SK-N-SH (cell line): ENCODE results near the gene DCUN1D1. TPM values are rescaled to one million over a fixed set of nuclear protein-coding genes. Genes with fewer than 3 reads are reported as not detected.

Source experiments
- CTCF ChIA-PET: fragments of 300-600, 350-600 bp; formaldehyde crosslinking; extraction: SDS; loops from one replicate; lab custom pipeline; 2021; lab: Yijun Ruan, JAX
- POLR2A ChIA-PET: fragments of 350-600 bp; sonication (Branson Sonifier 250); formaldehyde crosslinking; extraction: SDS; loops from one replicate; lab custom pipeline; 2020; ENCODE audit warnings: antibody characterized with exemption, inconsistent platforms; lab: Yijun Ruan, JAX
- DNase-seq: peaks from one replicate; pipeline ENCODE4 v3.0.0; 2012
- H2AFZ ChIP-seq: fragments of 200-600 bp; sonication (generic); 2 replicates; pipeline ENCODE4 v1.8.1; 2016; ENCODE audit warnings: antibody characterized with exemption, mild to moderate bottlenecking, low read depth
- H3F3A ChIP-seq: fragments of 200-600 bp; sonication (generic); replicated peaks from 2 replicates; pipeline ENCODE3; 2016; ENCODE audit warnings: antibody characterized with exemption, mild to moderate bottlenecking; ENCODE audit not compliant: insufficient read depth
- H3K27ac ChIP-seq, 2 experiments: fragments of 200-500 bp in 1 of 2; fragments of 200-600 bp in 1 of 2; sonication (Bioruptor generic) in 1 of 2; sonication (generic), shearing (Covaris generic) in 1 of 2; 2 replicates each; pipeline versions ENCODE4 v1.5.1 to v1.6.1; 2014 to 2016; ENCODE audit warnings: low read depth in 2 of 2, inconsistent platforms in 1 of 2, low read length in 1 of 2, mild to moderate bottlenecking in 1 of 2, mixed read lengths in 1 of 2
- H3K27me3 ChIP-seq: fragments of 200-600 bp; sonication (generic), shearing (Covaris generic); 2 replicates; pipeline ENCODE4 v1.6.1; 2016; ENCODE audit warnings: mixed run types; ENCODE audit not compliant: insufficient read depth
- H3K36me3 ChIP-seq, 2 experiments: fragments of 200-500 bp in 1 of 2; fragments of 200-600 bp in 1 of 2; sonication (Bioruptor generic) in 1 of 2; sonication (generic) in 1 of 2; replicated peaks in 1 of 2; 2 replicates each; pipeline versions ENCODE3 to v1.5.1; 2014 to 2016; ENCODE audit warnings: low read length in 1 of 2, mild to moderate bottlenecking in 1 of 2; ENCODE audit not compliant: insufficient read depth in 2 of 2, control insufficient read depth in 1 of 2
- H3K4me1 ChIP-seq, 2 experiments: fragments of 200-500 bp in 1 of 2; fragments of 200-600 bp in 1 of 2; sonication (Bioruptor generic) in 1 of 2; sonication (generic), shearing (Covaris generic) in 1 of 2; 2 replicates each; pipeline versions ENCODE4 v1.5.1 to v1.6.1; 2014 to 2016; ENCODE audit warnings: low read depth in 1 of 2, low read length in 1 of 2, mixed run types in 1 of 2; ENCODE audit not compliant: insufficient read depth in 2 of 2, control insufficient read depth in 1 of 2
- H3K4me2 ChIP-seq: fragments of 200-600 bp; sonication (generic), shearing (Covaris generic); 2 replicates; pipeline ENCODE4 v1.6.1; 2017; ENCODE audit warnings: mixed run types
- H3K4me3 ChIP-seq, 2 experiments: fragments of 200-500 bp in 1 of 2; fragments of 200-600 bp in 1 of 2; sonication (Bioruptor generic) in 1 of 2; sonication (generic), shearing (Covaris generic) in 1 of 2; 2 replicates each; pipeline versions ENCODE4 v1.5.1 to v1.8.1; 2014 to 2016; ENCODE audit warnings: low read depth in 2 of 2, inconsistent platforms in 1 of 2, low read length in 1 of 2, mild to moderate bottlenecking in 1 of 2, mixed read lengths in 1 of 2, moderate library complexity in 1 of 2
- H3K79me2 ChIP-seq: fragments of 200-600 bp; sonication (generic); 2 replicates; pipeline ENCODE4 v1.8.1; 2017; ENCODE audit warnings: mild to moderate bottlenecking; ENCODE audit not compliant: insufficient read depth
- H3K9ac ChIP-seq: fragments of 200-600 bp; sonication (generic); 2 replicates; pipeline ENCODE4 v1.6.1; 2017; ENCODE audit warnings: mixed run types
- H3K9me2 ChIP-seq: fragments of 200-600 bp; sonication (generic); 2 replicates; pipeline ENCODE4 v1.6.1; 2017; ENCODE audit warnings: mixed run types
- H3K9me3 ChIP-seq: fragments of 200-600 bp; sonication (generic); 2 replicates; pipeline ENCODE4 v1.6.1; 2017; ENCODE audit warnings: mixed run types, mild to moderate bottlenecking, moderate library complexity
- H4K20me1 ChIP-seq: fragments of 200-600 bp; sonication (generic); 2 replicates; pipeline ENCODE4 v1.6.1; 2017; ENCODE audit warnings: mild to moderate bottlenecking, mixed run types; ENCODE audit not compliant: insufficient read depth
- CHD2 ChIP-seq: fragments of 150-350 bp; IDR thresholded peaks from 2 replicates; pipeline ENCODE4 v1.6.1; 2018; ENCODE audit warnings: low read length; ENCODE audit not compliant: partially characterized antibody
- EP300 ChIP-seq, 2 experiments: IDR thresholded peaks; 2 replicates each; pipeline versions ENCODE4 v1.4.0 to v1.6.1; 2012; ENCODE audit warnings: borderline replicate concordance in 1 of 2, low read depth in 1 of 2, low read length in 1 of 2
- EZH2phosphoT487 ChIP-seq: fragments of 200-600 bp; sonication (generic); IDR thresholded peaks from 2 replicates; pipeline ENCODE4 v1.6.1; 2017; ENCODE audit warnings: low read depth, mixed run types, mild to moderate bottlenecking, antibody characterized with exemption, moderate library complexity, borderline replicate concordance
- FOXJ3 ChIP-seq: sonication (generic); formaldehyde crosslinking; IDR thresholded peaks from 2 replicates; pipeline ENCODE4 v1.5.1; 2020; ENCODE audit warnings: mild to moderate bottlenecking, missing genetic modification reagents
- JUND ChIP-seq: IDR thresholded peaks from 2 replicates; pipeline ENCODE4 v1.4.0; 2012
- MXI1 ChIP-seq: IDR thresholded peaks from 2 replicates; pipeline ENCODE4 v1.6.1; 2012; ENCODE audit warnings: mild to moderate bottlenecking, low read depth, low read length, improper control_type of control experiment
- NRF1 ChIP-seq: IDR thresholded peaks from 2 replicates; pipeline ENCODE4 v1.6.1; 2012; ENCODE audit warnings: low read depth, mild to moderate bottlenecking, low read length
- RCOR1 ChIP-seq: fragments of 150-350 bp; IDR thresholded peaks from 2 replicates; pipeline ENCODE4 v1.6.1; 2017; ENCODE audit warnings: antibody characterized with exemption, low read length
- RFX5 ChIP-seq: IDR thresholded peaks from 2 replicates; pipeline ENCODE4 v1.6.1; 2012; ENCODE audit warnings: mild to moderate bottlenecking, improper control_type of control experiment, low read length
- SMC3 ChIP-seq: IDR thresholded peaks from 2 replicates; pipeline ENCODE4 v1.6.1; 2012; ENCODE audit warnings: low read depth, low read length, improper control_type of control experiment
- TCF12 ChIP-seq: IDR thresholded peaks from 2 replicates; pipeline ENCODE4 v1.4.0; 2012
- TEAD4 ChIP-seq: IDR thresholded peaks from 2 replicates; pipeline ENCODE4 v1.4.0; 2012; ENCODE audit warnings: mild to moderate bottlenecking, borderline replicate concordance; ENCODE audit not compliant: insufficient read depth
- USF1 ChIP-seq: IDR thresholded peaks from 2 replicates; pipeline ENCODE4 v1.4.0; 2012; ENCODE audit warnings: low read depth, borderline replicate concordance
- YY1 ChIP-seq: IDR thresholded peaks from 2 replicates; pipeline ENCODE4 v1.4.0; 2012; ENCODE audit warnings: low read depth, mild to moderate bottlenecking
- WGBS: methylation state at CpG from one replicate; pipeline ENCODE4 v1.1.6; 2017; ENCODE audit warnings: low lambda C conversion rate; 5-methylcytosine and 5-hydroxymethylcytosine counted together
- polyA plus RNA-seq, 3 experiments: library from polyadenylated mRNA; depleted of rRNA; stranded (reverse); fragments of >200 nt; gene quantifications; 2 replicates each; pipeline ENCODE4 v1.2.3, GENCODE V29; 2012
- TF ChIP-seq, protein P1 (sequence below): fragments of 200-600 bp; sonication (generic); IDR thresholded peaks from 2 replicates; pipeline ENCODE4 v1.6.1; 2017; ENCODE audit warnings: antibody characterized with exemption, mild to moderate bottlenecking, moderate library complexity
- TF ChIP-seq, protein P2 (sequence below): IDR thresholded peaks from 2 replicates; pipeline ENCODE4 v1.4.0; 2012; ENCODE audit warnings: low read depth, borderline replicate concordance

Gene DCUN1D1
- polyA plus RNA-seq, 1 of the 3 experiments (the other 2 are of a cell fraction): 4.5 TPM

DNA sequence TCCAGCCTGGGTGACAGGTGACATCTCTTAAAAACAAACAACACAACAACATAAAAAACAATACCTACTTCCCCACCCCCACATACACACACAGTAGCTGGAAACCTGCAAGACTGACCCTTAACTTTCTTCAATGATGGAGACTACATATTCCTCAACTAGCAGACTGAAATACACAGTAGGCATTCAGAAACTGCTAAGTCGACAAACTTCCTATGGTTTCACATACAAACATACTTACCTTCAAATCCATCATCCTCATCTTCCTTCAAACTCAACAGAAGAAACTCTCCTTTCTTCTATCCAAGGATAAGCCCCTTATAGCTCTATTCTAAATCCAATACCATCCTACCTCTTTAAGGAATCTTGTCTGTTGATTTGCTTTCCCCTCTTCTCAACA is 30.6 kb downstream of the DCUN1D1 start:
- Histone ChIP-seq H3K27me3 (no peaks in the 10 kb centered on the region), H3K27ac (no peak overlapping the region), H3F3A (peaks cover 7% of the 10 kb centered on the region), H3K4me2 (no peak overlapping the region), H2AFZ (no peak overlapping the region), H3K9me2 (no peaks in the 10 kb centered on the region), H4K20me1 (no peaks in the 10 kb centered on the region), H3K4me3 (no peak overlapping the region), H3K4me1 (no peaks in the 10 kb centered on the region), H3K9me3 (no peaks in the 10 kb centered on the region), H3K79me2 (no peaks in the 10 kb centered on the region), H3K36me3 (peaks cover 31 to 54% of the 10 kb centered on the region in 2 experiments), H3K9ac (no peak overlapping the region)
- 100% methylated on average over 1 of the region's 1 CpG for WGBS
- POLR2A ChIA-PET: no interaction called here
- no peak for DNase-seq
- TF ChIP-seq TCF12 (no peak), EZH2phosphoT487 (no peak), SMC3 (no peak), YY1 (no peak), CHD2 (no peak), USF1 (no peak), FOXJ3 (no peak), NRF1 (no peak), RFX5 (no peak), RCOR1 (no peak), JUND (no peak), TEAD4 (no peak), EP300 (IDR thresholded peaks at IDR 0.05; ENCODE audit: borderline replicate concordance in 1 of 2, low read depth in 1 of 2, low read length in 1 of 2) (no peak)
- TF ChIP-seq, protein P1, sequence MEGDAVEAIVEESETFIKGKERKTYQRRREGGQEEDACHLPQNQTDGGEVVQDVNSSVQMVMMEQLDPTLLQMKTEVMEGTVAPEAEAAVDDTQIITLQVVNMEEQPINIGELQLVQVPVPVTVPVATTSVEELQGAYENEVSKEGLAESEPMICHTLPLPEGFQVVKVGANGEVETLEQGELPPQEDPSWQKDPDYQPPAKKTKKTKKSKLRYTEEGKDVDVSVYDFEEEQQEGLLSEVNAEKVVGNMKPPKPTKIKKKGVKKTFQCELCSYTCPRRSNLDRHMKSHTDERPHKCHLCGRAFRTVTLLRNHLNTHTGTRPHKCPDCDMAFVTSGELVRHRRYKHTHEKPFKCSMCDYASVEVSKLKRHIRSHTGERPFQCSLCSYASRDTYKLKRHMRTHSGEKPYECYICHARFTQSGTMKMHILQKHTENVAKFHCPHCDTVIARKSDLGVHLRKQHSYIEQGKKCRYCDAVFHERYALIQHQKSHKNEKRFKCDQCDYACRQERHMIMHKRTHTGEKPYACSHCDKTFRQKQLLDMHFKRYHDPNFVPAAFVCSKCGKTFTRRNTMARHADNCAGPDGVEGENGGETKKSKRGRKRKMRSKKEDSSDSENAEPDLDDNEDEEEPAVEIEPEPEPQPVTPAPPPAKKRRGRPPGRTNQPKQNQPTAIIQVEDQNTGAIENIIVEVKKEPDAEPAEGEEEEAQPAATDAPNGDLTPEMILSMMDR: no peak
- TF ChIP-seq, protein P2, sequence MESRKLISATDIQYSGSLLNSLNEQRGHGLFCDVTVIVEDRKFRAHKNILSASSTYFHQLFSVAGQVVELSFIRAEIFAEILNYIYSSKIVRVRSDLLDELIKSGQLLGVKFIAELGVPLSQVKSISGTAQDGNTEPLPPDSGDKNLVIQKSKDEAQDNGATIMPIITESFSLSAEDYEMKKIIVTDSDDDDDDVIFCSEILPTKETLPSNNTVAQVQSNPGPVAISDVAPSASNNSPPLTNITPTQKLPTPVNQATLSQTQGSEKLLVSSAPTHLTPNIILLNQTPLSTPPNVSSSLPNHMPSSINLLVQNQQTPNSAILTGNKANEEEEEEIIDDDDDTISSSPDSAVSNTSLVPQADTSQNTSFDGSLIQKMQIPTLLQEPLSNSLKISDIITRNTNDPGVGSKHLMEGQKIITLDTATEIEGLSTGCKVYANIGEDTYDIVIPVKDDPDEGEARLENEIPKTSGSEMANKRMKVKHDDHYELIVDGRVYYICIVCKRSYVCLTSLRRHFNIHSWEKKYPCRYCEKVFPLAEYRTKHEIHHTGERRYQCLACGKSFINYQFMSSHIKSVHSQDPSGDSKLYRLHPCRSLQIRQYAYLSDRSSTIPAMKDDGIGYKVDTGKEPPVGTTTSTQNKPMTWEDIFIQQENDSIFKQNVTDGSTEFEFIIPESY: no peak
- CTCF ChIA-PET: no interaction called here

- no peaks in the 10 kb centered on the region for H3K79me2 ChIP-seq
- H3K27me3 ChIP-seq: no peaks in the 10 kb centered on the region
- H3K4me2 ChIP-seq: no peak overlapping the region
- no peak overlapping the region for H3K4me3 ChIP-seq
- H3F3A ChIP-seq: peaks cover 7% of the 10 kb centered on the region
- no peaks in the 10 kb centered on the region for H4K20me1 ChIP-seq
- no peaks in the 10 kb centered on the region for H3K9me3 ChIP-seq
- CTCF ChIA-PET: interaction anchor here (0.8 kb wide), 1 partner anchor 137 kb away, joined by 3 read pairs; no protein-coding TSS in a partner anchor
- no peaks in the 10 kb centered on the region for H3K9me2 ChIP-seq
- no peak for DNase-seq
- POLR2A ChIA-PET: no interaction called here
- H3K27ac ChIP-seq: no peak overlapping the region
- H3K4me1 ChIP-seq: no peaks in the 10 kb centered on the region
- WGBS: 95% methylated on average over 5 of the region's 5 CpGs
- no peak overlapping the region for H3K9ac ChIP-seq
- peaks cover 30 to 53% of the 10 kb centered on the region in 2 experiments for H3K36me3 ChIP-seq
- H2AFZ ChIP-seq: no peak overlapping the region
- no peak for TF ChIP-seq MXI1
- TF ChIP-seq TEAD4: no peak
- TF ChIP-seq JUND: no peak
- TF ChIP-seq, protein P1: no peak
These were observed 32.0 kb downstream of the DCUN1D1 start for GRCh38 chr3:182948305-182948704.
